Lung microvascular endothelial cell (primary cell): Measurements from ENCODE around the gene ZDHHC8. TPM values are rescaled to one million over a fixed set of nuclear protein-coding genes. Genes with fewer than 3 reads are reported as not detected.

Experiments used
- DNase-seq, 2 donors: peaks; one replicate each; pipeline versions ENCODE4 v3.0.0 to v3.0.0-alpha.2; 2010; ENCODE audit warnings: low read depth in 2 of 2
- total RNA-seq: library from RNA; depleted of rRNA; stranded (reverse); fragments of >200 nt; gene quantifications from 2 replicates; pipeline ENCODE4 v1.2.1, GENCODE V29; 2014

The ZDHHC8 gene
- total RNA-seq, 1 donor from 2014 or later, result 4.2 TPM

- no peak for DNase-seq
Measured at GRCh38 chr22:20096574-20097420, 34.8 kb upstream of the ZDHHC8 start.

- DNase-seq, result no peak
Measured at GRCh38 chr22:20099099-20099711, 32.4 kb upstream of the ZDHHC8 start.

GRCh38 chr22:20101638-20102037 lies 30.0 kb upstream of the ZDHHC8 start:
- no peak for DNase-seq

GRCh38 chr22:20102203-20102780 lies 29.3 kb upstream of the ZDHHC8 start:
- no peak for DNase-seq

GRCh38 chr22:20105456-20106204 lies 26.0 kb upstream of the ZDHHC8 start:
- DNase-seq, result no peak

GRCh38 chr22:20106205-20106848 lies 25.3 kb upstream of the ZDHHC8 start:
- no peak for DNase-seq

GRCh38 chr22:20106849-20107237 lies 24.8 kb upstream of the ZDHHC8 start:
- DNase-seq, result no peak

- no peak for DNase-seq
Measured at GRCh38 chr22:20107471-20107901, 24.1 kb upstream of the ZDHHC8 start.

GRCh38 chr22:20107951-20108756 lies 23.4 kb upstream of the ZDHHC8 start:
- no peak for DNase-seq

- no peak for DNase-seq
Measured at GRCh38 chr22:20108757-20109230, 22.8 kb upstream of the ZDHHC8 start.

GRCh38 chr22:20109411-20110358 lies 21.9 kb upstream of the ZDHHC8 start:
- DNase-seq, result no peak

GRCh38 chr22:20110359-20110985 lies 21.1 kb upstream of the ZDHHC8 start:
- no peak for DNase-seq

GRCh38 chr22:20111045-20111688 lies 20.4 kb upstream of the ZDHHC8 start:
- peak; percentile 43 to 63 for DNase-seq

- peak in 1 of 2 donors; percentile 36 for DNase-seq
Measured at GRCh38 chr22:20111689-20112622, 19.6 kb upstream of the ZDHHC8 start.

GRCh38 chr22:20112623-20113511 lies 18.7 kb upstream of the ZDHHC8 start:
- DNase-seq, result no peak
